Thyroid gland (tissue), 4 donors: ENCODE measurements around the gene SLC8B1.

Experiments
- POLR2A ChIP-seq, 2 donors: fragments of 450-650 bp; IDR thresholded peaks; one replicate each; pipeline ENCODE4 v1.6.1; 2017; ENCODE audit warnings: antibody characterized with exemption in 2 of 2, mild to moderate bottlenecking in 2 of 2, moderate library complexity in 1 of 2
- TF ChIP-seq, protein P1 (sequence below), 6 experiments: fragments of 200-600 bp in 3 of 6; fragments of 450-650 bp in 3 of 6; sonication (generic) in 3 of 6; IDR thresholded peaks; one replicate each; pipeline ENCODE4 v1.5.1; 2016 to 2019; ENCODE audit warnings: antibody characterized with exemption in 6 of 6, mild to moderate bottlenecking in 2 of 6, inconsistent platforms in 1 of 6, moderate library complexity in 1 of 6

DNA sequence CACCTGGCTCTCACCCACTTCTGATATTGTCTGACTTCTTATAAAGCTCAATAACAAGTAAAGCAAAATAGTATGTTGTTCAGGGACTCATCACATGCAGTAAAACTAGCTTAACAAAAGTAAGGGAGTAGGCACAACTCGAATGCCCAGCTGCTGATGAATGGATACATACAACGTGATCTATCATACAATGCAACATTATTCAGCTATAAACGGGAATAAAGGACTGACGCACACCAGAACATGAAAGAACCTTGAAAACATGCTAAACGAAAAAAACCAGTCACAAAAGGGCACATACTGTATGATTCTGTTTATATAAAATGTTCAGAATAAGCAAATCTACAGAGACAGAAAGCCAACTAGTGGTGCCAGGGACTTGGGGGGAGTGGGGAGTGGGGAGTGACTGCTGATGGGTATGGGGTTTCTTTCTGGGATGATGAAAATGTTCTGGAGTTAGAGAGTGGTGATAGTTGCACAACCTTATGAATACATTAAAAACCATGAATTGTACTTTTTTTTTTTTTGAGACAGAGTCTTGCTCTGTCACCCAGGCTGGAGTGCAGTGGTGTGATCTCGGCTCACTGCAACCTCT lies 34.6 kb upstream of the SLC8B1 start:
- TF ChIP-seq, protein P1, sequence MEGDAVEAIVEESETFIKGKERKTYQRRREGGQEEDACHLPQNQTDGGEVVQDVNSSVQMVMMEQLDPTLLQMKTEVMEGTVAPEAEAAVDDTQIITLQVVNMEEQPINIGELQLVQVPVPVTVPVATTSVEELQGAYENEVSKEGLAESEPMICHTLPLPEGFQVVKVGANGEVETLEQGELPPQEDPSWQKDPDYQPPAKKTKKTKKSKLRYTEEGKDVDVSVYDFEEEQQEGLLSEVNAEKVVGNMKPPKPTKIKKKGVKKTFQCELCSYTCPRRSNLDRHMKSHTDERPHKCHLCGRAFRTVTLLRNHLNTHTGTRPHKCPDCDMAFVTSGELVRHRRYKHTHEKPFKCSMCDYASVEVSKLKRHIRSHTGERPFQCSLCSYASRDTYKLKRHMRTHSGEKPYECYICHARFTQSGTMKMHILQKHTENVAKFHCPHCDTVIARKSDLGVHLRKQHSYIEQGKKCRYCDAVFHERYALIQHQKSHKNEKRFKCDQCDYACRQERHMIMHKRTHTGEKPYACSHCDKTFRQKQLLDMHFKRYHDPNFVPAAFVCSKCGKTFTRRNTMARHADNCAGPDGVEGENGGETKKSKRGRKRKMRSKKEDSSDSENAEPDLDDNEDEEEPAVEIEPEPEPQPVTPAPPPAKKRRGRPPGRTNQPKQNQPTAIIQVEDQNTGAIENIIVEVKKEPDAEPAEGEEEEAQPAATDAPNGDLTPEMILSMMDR (IDR thresholded peaks at IDR 0.05), result no peak
- no peak for TF ChIP-seq POLR2A (IDR thresholded peaks at IDR 0.05)
